ENCODE results near the gene KANSL1L.
"Not testable (repeated sequence)": the region's sequence is repeated elsewhere in the genome, so short reads cannot be mapped to it uniquely, and the experiment has no call there.

DNA sequence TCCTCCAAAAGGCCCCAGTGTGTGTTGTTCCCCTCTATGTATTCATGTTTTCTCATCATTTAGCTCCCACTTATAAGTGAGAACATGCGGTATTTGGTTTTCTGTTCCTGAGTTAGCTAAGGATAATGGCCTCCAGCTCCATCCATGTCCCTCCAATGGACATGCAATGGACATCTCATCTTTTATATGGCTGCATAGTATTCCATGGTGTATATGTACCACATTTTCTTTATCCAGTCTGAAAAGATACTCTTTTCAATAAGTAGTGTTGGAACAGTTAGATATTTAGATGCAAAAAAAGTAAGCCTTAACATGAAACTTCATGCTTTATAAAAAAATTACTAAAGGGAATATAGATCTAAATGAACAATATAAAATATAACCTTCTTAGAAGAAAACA lies 5.9 kb upstream of the KANSL1L start:
- TF ChIP-seq, protein P1, sequence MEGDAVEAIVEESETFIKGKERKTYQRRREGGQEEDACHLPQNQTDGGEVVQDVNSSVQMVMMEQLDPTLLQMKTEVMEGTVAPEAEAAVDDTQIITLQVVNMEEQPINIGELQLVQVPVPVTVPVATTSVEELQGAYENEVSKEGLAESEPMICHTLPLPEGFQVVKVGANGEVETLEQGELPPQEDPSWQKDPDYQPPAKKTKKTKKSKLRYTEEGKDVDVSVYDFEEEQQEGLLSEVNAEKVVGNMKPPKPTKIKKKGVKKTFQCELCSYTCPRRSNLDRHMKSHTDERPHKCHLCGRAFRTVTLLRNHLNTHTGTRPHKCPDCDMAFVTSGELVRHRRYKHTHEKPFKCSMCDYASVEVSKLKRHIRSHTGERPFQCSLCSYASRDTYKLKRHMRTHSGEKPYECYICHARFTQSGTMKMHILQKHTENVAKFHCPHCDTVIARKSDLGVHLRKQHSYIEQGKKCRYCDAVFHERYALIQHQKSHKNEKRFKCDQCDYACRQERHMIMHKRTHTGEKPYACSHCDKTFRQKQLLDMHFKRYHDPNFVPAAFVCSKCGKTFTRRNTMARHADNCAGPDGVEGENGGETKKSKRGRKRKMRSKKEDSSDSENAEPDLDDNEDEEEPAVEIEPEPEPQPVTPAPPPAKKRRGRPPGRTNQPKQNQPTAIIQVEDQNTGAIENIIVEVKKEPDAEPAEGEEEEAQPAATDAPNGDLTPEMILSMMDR (IDR thresholded peaks at IDR 0.05) = not testable (repeated sequence)
- not testable (repeated sequence) for TF ChIP-seq EP300 (IDR thresholded peaks at IDR 0.05)

Data from sigmoid colon (tissue), 4 donors.